ENCODE measurements around the gene GGT6.
A peak's percentile ranks its signal among the peaks of the same experiment; 100 is the strongest.

Gene GGT6

DNA sequence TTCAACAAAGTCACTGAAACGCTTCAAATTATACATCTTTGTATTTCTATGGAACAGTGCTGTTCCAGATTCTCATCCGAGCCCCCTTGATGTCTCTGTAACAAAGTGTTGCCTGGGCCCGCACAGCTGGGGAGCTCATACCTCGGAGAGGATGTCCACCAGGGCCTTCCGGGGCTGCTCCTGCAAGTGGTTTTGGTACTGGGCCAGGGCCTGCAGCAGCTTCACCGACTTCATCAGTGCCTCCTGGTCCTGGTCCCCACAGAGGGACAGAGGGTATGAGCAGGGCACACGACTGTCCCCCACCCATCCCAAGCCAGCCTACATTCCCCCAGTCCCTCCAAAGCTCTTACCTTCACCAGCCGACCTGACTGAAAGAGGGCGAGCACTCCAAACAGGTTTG is 6.7 kb downstream of the GGT6 start:
- no peak for DNase-seq (ENCODE audit: low read depth, low spot score)

DNA sequence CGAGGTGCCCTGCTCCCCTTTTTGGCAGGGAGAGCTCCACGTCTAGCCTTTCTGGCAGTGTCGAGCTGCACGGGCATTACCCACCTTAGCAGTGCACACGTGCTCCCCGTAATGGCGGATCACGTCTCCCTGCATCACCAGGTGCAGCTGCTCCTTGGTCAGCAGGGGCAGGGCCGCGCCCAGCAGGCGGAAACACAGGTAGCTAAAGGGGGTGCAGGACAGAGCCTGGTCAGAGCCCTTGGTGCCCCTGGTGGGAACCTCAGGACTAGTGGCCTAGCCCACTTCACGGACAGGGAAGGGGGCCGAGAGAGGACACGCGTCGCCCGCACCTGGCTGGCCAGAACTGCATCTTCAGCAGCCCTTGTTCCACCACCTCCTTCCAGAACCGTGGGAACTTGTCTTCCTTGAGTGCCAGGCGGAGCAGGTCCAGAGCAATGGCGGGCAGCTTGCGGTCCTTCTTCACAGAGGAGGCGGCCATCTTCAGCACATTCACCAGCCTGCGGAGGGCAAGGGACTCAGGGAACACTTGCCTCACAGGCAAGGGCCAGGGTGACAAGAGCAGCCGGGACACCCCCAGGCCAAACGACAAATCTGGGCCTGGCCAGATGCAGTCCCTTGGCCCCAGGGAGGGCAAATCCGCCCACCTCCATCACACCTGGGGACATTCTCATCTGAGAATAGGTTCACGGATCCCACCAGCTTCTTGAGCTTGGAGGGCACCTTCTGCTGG is 8.4 kb downstream of the GGT6 start:
- DNase-seq (ENCODE audit: low read depth, low spot score), result no peak

DNA sequence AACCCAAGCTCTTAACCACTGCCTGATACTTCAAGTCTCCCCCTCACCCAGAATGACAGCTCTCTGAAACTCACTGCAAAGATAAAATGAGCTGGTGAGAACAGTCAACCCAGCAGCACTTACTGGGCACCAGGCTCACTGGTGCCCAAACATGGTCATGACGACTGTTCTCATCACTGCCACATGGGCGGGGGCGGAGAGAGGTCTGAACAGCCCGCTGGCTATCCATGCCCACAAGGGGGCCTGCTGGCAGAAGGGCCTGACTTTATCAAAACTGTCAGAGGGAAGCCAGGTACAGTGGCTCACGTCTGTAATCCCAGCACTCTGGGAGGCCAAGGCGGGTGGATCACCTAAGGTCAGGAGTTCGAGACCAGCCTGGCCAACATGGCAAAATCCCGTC is 9.2 kb downstream of the GGT6 start:
- no peak for DNase-seq (ENCODE audit: low read depth, low spot score)

DNA sequence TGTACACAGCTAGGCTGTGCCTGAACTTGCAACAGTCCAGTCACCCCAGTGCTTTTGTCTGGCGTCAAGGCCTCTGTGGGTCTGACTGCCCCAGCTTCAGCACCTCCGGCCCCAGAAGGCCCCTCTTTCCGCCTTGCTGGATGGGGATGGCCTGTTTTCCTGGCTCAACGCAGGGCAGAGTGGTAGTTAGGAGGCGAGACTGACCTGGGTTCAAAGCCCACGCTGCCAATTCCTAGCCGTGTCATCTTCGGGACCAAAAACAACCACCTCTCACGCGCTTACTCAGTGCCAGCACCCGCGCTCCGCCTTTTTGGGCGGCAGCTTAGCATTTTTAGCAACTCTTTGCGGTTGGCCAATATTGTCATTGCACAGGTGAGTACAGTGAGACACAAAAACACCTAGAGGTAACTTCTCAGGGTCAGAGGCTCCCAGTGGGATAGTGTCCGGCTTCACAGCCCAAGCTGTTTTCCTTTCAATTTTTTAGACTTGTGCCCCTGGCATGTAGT is 9.8 kb downstream of the GGT6 start:
- no peak for DNase-seq (ENCODE audit: low read depth, low spot score)

DNA sequence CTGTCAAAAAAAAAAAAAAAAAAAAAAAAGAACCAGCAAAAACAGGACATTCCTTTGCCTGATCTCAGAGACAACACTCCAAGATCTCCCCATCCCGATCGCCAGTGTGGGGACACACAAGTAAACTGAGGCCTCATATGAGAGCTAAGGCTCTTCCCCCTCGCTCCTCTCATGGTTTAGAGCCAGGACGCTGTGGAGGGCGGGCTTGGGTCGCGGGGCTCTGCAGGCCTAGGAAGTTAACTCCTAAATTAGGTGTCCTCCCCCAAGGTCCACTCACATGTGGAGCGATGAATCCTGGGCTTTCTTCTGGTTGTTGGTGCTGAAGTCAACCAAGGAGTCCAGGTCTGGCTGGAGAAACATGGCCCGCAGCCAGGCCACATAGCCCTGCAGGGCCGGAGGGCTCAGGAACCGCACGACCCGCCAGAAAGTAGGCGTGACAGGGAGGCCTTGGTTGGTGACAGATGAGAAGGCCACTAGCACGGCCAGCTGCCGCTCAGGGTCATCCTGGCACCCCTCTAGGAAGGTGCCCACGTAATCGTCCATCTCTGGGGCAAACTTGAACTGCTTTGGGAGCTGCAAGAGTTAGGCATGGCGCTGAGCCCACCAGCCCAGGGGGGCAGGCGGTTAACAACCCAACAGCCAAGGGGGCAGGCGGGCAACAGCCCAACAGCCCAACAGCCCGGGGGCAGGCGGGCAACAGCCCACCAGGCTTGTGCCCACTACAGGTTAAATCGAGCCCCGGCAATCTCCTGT is 10.4 kb downstream of the GGT6 start:
- no peak for DNase-seq (ENCODE audit: low read depth, low spot score)

DNA sequence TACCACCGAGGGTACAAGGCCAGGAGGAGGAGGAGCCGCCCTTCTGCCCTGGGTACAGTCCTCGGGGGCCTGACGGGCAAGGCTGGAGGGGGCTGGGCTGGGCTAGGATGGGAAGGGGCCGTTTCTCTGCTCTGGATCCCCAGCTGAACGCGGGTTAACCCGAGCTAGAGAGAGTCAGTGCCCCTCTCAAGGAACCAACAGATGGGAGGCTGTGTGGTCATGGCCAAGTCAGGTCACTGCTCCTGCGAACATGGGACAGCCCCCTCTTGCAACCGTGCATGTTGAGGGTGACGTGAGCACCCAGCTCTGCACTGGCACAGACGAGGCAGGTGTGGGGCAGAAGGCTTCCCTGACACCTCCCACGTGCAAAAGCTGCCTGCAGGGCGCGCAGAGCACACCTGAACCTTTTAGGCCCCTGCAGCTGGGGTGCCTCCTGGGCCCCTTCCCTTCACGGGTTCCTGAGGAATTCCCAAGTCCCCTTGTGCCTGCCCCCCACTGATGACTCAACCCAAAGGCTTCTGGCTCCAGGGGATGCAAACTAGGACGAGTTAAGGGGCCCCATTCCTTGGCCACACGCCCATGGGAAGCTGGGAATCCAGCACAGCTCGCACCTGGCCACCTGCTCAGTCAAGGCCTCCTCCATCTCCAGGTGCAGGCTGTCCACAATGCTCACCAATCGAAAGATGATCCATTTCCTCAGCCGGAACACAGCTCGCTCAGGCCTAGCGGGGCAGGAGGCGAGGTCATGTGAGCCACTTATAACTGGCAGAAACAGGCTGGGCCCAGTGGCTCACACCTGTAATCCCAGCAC is 11.5 kb downstream of the GGT6 start:
- no peak for DNase-seq (ENCODE audit: low read depth, low spot score)

DNA sequence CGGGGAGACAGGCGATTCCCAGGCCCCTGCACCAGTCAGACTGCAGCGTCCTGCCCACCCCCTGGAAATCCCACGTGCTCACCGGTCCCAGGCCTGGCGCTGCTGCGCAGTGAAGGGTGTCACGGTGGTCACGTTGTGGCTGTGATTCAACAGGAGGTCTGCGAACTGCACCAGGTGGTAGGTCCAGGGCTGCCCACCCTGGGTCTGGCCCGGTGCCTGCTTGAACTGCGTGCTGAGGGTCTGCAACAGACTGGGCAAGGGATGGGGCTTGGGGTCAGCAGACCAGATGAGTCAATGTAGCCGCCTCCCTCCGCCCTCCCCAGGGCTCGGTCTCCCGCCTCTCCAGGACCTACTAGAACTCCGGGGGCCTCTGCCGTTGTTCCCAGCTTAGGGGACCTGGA is 12.3 kb downstream of the GGT6 start:
- no peak for DNase-seq (ENCODE audit: low read depth, low spot score)

DNA sequence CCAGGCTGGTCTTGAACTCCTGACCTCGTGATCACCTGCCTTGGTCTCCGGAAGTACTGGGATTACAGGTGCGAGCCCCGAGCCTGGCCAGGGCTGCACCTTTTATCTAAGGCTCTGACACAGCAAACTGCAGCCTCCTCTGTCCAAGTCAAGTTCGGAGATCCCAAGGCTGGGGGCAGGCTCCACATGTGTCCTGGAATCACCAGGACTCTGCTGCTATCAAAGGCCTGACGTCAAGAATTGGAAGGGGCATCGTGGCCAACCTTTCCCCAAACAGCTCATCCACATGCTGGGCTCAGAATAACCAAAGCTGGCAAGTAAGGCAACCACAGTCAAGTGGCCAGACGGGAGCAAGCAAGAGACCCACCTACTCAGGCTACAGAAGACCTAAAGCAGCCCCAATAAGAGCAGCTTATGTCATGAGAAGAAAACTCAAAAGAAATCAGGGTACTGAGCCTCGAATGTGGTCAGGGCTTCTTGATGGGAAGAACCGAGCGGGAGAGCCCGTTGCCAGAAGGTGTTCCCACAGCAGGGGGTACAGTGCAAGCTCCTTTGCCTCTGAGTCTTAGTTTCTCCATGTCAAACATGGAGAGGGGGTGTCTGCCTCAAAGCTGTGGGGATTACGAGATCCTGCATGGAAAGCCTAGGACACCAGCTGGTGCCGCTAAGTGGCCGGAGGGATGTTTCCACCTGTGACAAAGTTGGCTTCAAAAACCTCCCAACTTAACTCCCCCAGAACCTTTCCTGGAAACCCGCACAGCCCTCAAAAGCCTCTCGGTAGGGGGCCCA is 13.1 kb downstream of the GGT6 start:
- no peak for DNase-seq (ENCODE audit: low read depth, low spot score)

DNA sequence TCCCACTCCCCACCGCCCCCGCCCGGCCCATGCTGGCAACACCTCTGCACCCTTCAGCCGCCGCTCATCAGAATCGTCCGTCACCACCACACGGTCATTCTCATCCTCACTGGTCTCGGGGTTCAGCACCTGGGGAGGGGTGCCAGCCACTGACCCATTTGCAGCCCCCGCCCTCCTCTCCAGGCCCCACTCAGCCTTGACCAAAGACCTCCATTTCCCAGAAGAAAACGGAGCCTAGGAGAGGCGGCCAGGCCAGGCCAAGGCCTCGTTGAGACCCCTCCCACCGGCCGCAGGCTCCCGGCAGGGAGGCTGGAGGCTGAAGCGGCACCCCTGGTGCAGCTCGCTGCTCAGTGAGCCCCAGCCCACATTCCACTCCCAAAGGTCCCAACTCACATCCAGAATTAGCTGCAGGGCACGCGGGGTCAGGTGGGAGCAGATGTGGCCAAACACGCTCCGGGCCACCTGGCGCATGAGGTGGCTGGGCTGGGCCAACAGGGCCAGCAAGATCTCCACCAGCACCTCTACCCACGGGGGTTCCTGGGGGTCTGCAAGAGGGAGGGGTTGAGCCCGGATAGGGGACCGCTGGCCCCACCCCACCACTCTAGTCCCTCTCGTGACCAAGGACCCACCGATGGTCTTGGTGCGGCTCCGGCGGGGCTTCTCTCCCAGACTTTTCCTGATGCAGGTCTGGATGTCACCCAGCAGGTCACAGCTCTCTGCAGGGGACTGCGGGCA is 15.0 kb downstream of the GGT6 start:
- no peak for DNase-seq (ENCODE audit: low read depth, low spot score)

DNA sequence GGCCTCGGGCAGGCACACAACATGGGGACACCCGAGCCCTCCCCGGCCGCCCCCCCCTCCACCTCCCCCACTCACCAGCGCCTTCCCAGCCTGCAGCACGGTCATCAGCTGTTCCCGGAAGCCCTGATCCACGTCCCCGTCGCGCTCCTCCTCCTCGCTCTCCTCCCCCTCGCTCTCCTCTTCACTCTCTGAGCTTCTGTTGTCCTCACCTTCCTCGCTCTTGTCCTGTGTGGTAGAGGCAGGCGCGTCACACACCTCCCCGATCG is 15.5 kb downstream of the GGT6 start:
- no peak for DNase-seq (ENCODE audit: low read depth, low spot score)

DNA sequence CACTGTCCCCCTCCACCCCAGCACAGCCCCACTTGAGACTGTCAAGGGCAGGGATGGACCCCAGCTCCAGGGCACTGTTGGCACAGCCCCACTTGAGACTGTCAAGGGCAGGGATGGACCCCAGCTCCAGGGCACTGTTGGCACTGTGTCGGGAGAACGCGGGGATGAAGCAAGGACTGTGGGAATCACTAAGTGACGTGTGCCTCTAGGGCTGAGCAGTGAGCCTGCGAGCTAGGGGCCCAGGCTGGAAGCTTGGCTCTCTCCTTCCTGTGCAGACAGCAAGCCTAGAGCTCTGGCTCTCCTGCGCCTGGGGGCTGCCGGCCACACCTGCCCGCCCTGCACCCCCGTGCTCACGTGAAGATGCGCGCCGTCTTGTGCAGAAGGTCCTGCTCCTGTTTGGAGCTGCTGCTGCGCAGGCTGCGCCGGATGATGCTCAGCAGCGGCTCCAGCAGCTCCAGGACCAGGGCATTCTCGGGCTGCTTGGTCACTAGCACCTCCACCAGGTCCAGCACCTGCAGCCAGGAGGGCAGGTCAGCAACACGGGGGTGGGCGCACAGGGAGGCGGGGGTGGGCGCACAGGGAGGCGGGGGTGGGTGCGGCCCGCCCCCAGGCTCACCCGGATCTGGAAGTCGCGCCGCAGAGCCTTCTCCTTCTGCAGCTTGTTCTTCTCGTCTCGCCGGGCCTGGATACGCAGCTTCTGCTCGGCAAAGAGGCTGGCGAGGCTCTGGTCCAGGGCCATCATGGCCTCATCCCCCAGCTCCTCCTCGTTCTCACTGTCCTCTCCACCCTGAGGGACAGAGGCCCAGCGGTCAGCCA is 16.0 kb downstream of the GGT6 start:
- DNase-seq (ENCODE audit: low read depth, low spot score), result no peak

DNA sequence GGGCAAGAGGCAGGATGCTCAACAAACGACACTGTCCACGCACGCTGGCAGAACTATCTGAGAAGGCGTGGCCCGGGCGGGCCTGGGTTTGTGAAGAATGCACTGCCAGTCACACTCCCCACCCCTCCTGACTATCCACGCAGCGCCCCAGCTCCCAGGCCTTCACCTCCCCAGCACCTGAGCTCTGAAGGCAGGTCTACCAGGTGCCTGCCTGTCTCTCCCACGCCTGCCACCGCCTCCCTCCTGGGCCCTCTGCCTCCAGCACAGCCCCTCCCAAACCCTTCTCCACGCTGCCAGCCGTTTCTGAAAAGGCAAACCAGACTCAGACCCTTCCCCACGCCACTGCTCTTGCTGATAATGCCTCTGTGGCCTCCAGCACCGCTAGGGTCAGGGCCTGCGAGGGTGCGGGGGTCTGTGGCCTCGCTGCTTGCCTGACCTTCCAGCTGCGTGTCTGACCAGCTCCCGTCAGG is 16.8 kb downstream of the GGT6 start:
- DNase-seq (ENCODE audit: low read depth, low spot score), result no peak

DNA sequence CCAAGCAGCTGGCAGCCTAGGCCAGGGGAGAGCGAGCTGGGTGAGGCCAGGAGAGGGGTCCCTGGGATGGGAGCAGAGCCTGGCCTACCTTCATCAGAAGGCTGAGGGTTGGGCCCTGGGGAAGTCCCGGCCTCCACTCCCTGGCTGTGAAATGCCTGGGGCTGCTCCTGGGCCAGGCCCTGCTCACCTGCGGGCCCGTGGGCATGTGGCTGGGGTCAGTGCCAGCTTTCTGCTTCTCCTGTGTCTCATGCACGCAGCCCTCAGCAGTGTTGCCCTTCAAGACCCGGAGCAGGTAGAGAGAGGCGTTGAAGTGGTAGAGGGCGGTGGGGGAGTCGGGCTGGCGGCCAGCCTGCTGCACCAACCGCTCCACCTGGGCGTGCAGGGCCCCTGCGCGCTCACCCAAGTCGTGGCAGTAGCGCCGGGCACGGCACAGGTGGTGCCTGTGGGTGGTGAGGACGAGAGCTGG is 17.6 kb downstream of the GGT6 start:
- no peak for DNase-seq (ENCODE audit: low read depth, low spot score)

DNA sequence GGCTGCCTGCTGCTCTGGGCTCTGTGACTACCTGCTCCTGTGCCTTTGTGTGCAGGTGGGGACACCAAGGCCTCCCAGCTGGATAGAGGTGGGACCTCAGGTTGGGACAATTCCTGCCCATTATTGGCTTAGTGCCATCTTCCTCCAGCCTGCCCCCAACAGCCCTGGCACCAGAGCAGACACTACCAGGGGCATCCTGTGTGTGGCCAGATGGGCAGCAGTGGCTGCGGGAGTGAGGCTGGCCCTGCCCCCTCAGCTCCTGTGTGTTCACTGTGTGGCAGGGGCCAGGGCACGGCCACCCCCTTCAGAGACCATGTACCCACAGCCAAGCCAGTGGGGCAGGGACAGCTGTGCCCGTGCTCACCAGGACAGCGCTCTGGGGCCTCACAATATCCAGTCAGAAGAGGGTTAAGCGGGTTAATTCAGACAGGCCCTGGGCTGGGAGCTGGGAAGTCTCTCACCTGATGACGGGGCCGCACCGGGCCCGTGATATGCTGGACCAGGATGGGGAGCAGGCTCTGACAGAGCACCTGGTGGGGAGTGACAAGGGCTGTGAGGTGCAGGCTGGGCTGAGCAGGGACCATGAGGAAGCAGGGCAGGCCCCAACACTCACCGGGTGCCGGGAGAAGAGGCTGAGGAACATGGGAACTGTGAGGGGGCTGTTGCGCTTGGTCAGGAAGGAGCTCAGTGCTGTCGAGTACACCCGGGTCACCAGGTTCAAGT is 18.2 kb downstream of the GGT6 start:
- DNase-seq (ENCODE audit: low read depth, low spot score), result no peak

DNA sequence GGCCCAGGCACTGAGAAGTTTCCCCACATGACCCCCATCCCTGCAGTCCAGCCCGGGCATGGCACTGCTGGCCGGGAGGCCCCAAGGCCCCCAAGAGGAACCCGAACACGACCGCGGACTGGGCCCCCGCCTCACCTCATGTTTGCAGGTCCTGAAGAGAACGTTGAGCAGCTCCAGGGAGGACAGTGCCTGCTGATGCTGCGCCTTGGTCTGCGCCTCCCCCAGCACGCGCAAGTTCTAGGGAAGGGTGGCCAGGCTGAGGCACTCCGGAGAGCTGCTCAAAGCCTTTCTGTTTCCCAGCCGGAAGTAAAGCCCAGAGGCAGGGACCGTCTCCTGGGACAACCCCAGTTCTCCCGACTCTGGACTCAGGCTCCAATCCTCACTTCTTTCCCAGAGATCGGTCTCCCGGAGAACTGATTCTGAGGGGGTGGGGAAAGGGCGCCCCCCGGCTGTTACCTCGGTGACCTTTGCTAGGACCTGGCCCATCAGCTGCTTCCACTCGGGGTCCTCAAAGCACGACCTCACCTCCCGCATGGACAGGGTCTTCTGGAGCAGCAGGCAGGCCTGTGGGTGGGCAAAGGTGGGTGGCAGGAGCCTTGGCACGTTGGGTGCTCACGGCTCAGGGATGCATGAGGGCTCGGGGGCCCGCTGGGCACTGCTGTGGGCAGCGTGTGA is 18.9 kb downstream of the GGT6 start:
- no peak for DNase-seq (ENCODE audit: low read depth, low spot score)

DNA sequence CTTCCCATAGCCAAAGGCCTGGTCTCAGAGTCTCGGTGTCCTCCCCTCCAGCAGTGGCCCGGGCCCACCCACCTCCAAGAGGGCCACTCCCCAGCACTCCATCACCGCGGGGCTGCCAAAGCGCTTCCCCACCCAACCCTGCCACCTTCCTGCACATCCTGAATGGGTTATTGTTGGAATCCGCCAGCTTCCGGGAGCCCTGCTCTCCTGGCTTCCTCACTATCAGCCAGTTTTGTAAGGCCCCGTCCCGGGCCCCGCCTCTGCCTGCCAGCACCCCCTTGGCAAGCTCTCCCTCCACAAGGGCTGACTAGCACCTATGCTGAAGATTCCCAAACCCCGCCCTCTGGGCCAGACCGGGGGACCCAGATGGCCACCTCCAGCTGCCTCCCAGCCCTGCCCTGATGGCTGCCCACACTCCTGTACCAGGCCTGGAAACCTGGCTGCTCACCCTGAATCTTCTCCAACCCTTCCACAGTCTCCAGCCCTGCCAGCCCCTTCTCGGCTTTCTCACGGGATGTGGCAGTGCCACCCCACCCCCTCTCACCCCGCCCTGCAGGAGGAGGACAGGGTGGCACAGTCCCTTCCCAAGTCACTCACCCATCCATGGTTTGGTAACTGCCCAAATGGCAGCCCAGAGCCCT is 19.6 kb downstream of the GGT6 start:
- DNase-seq (ENCODE audit: low read depth, low spot score), result no peak

DNA sequence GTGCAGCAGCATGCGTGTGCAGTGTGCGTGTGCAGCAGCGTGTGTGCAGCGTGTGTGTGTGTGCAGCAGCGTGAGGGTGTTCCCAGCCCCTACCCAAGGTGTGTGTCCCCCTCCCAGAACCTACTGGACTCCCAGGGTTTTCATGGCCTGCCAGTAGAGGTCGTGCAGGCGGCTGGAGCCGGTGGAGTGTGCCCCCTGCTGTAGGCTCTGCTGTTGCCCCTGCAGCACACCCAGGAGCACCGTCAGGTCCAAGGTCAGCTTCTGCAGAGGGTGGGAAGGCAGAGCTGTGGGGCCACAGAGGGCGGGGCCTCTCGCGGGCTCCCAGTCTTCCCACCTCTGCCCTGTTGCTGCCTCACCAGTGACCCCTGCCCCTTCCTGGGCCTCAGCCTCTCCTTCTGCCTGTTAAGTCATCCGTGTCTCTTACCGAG is 20.1 kb downstream of the GGT6 start:
- peak; percentile 62 for DNase-seq (ENCODE audit: low read depth, low spot score)

DNA sequence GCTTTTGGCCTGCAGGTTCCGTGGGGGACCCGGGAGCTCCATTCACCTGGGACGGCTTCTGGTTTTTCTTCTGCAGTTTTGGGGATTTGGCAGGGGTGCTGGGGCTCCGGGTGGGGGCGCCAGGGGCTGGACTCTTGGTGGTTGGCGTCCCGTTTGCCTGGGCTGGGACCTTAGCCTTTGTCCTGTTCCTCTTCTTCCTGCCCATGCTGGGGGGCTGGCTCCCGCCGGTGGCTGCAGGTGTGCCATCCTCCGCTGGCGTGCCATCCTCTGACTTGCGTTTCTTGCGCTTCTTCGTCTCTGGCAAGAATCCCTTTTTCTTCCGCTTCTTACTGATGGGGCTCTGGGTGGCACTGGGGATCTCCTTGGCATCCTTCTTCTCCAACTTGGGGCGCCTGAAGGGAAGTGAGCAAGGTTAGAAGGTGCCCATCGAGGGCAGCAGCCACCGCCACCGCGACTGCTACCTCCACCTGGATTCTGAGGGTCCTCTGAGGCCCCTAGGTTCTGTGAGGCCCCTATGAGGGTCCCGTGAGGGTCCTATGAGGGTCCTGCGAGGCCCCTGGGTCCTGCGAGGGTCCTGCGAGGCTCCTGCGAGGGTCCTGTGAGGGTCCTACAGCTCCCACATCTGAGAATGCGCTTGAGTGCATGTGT is 20.7 kb downstream of the GGT6 start:
- DNase-seq (ENCODE audit: low read depth, low spot score), result no peak

All from ELF-1 (cell line).